Peyer's patch (tissue), 4 donors: ENCODE measurements around the gene TLL2. TPM values are rescaled to one million over a fixed set of nuclear protein-coding genes. Genes with fewer than 3 reads are reported as not detected.

Experiments used
- DNase-seq, 3 donors: peaks; one replicate each; pipeline ENCODE4 v3.0.0-alpha.2; 2017 to 2019
- H3K27ac ChIP-seq, 4 donors: fragments of 200-600 bp; sonication (generic); one replicate each; pipeline ENCODE4 v1.5.1; 2016 to 2019
- H3K27me3 ChIP-seq, 2 donors: fragments of 200-600 bp; sonication (generic); one replicate each; pipeline ENCODE4 v1.5.1; 2019
- H3K36me3 ChIP-seq, 3 donors: fragments of 200-600 bp; sonication (generic); one replicate each; pipeline ENCODE4 v1.5.1; 2016 to 2019
- H3K4me1 ChIP-seq, 4 donors: fragments of 200-600 bp; sonication (generic); one replicate each; pipeline ENCODE4 v1.5.1; 2016 to 2019
- H3K4me3 ChIP-seq, 4 donors: fragments of 200-600 bp; sonication (generic); 1 replicate in 3 of 4; 2 replicates in 1 of 4; pipeline ENCODE4 v1.5.1; 2016 to 2019; ENCODE audit warnings: mild to moderate bottlenecking in 1 of 4
- H3K9me3 ChIP-seq, 4 donors: fragments of 200-600 bp; sonication (generic); one replicate each; pipeline ENCODE4 v1.5.1; 2016 to 2019; ENCODE audit warnings: mild to moderate bottlenecking in 1 of 4
- CTCF ChIP-seq, 6 experiments: fragments of 450-650 bp in 4 of 6; fragments of 200-600 bp in 2 of 6; sonication (generic) in 1 of 6; IDR thresholded peaks; one replicate each; pipeline ENCODE4 v1.5.1; 2017 to 2019; ENCODE audit warnings: antibody characterized with exemption in 6 of 6, mild to moderate bottlenecking in 3 of 6, moderate library complexity in 1 of 6
- POLR2A ChIP-seq, 2 donors: fragments of 450-650 bp; IDR thresholded peaks; one replicate each; pipeline ENCODE4 v1.5.1; 2017; ENCODE audit warnings: antibody characterized with exemption in 2 of 2, mild to moderate bottlenecking in 2 of 2, moderate library complexity in 2 of 2
- total RNA-seq, 4 donors: library from RNA; depleted of rRNA; stranded (reverse); fragments of >200 nt; gene quantifications; one replicate each; pipeline ENCODE4 v1.1.0, GENCODE V29; 2016

Gene TLL2
- total RNA-seq, 4 donors from 2014 or later, result 0.27 to 0.83 (median 0.38) TPM; not detected in 1

GRCh38 chr10:96431211-96431970 is 82.3 kb downstream of the TLL2 start:
- Histone ChIP-seq H3K4me1 (no peaks in the 10 kb centered on the region), H3K27me3 (no peaks in the 10 kb centered on the region), H3K27ac (no peak overlapping the region), H3K4me3 (no peak overlapping the region), H3K9me3 (no peaks in the 10 kb centered on the region), H3K36me3 (no peaks in the 10 kb centered on the region)
- TF ChIP-seq POLR2A (IDR thresholded peaks at IDR 0.05) (no peak), CTCF (IDR thresholded peaks at IDR 0.05) (no peak)
- no peak for DNase-seq

- H3K9me3 ChIP-seq, result no peaks in the 10 kb centered on the region
Observed at GRCh38 chr10:96427291-96427690, 86.4 kb downstream of the TLL2 start.

GRCh38 chr10:96422525-96422924 is 91.2 kb downstream of the TLL2 start:
- H3K27me3 ChIP-seq, result no peaks in the 10 kb centered on the region
- no peaks in the 10 kb centered on the region for H3K4me1 ChIP-seq
- H3K9me3 ChIP-seq, result no peaks in the 10 kb centered on the region
- no peak overlapping the region for H3K27ac ChIP-seq
- no peaks in the 10 kb centered on the region for H3K36me3 ChIP-seq
- DNase-seq, result no peak
- no peak overlapping the region for H3K4me3 ChIP-seq
- TF ChIP-seq POLR2A (IDR thresholded peaks at IDR 0.05) (no peak), CTCF (IDR thresholded peaks at IDR 0.05) (no peak)

More at GRCh38 chr10:96427291-96427690, 86.4 kb downstream of the TLL2 start:
- no peaks in the 10 kb centered on the region for H3K4me1 ChIP-seq
- DNase-seq, result no peak
- TF ChIP-seq POLR2A (IDR thresholded peaks at IDR 0.05) (no peak), CTCF (IDR thresholded peaks at IDR 0.05) (no peak)
- H3K27me3 ChIP-seq, result no peaks in the 10 kb centered on the region
- H3K27ac ChIP-seq, result no peak overlapping the region
- no peak overlapping the region for H3K4me3 ChIP-seq
- H3K36me3 ChIP-seq, result no peaks in the 10 kb centered on the region

- no peaks in the 10 kb centered on the region for H3K27me3 ChIP-seq
- no peaks in the 10 kb centered on the region for H3K4me1 ChIP-seq
- TF ChIP-seq CTCF (IDR thresholded peaks at IDR 0.05), result no peak
- no peak for TF ChIP-seq POLR2A (IDR thresholded peaks at IDR 0.05)
- no peaks in the 10 kb centered on the region for H3K9me3 ChIP-seq
- DNase-seq, result no peak
- no peak overlapping the region for H3K27ac ChIP-seq
- no peak overlapping the region for H3K4me3 ChIP-seq
- H3K36me3 ChIP-seq, result no peaks in the 10 kb centered on the region
Observed at GRCh38 chr10:96421995-96422394, 91.7 kb downstream of the TLL2 start.

GRCh38 chr10:96420228-96421009 is 93.3 kb downstream of the TLL2 start:
- TF ChIP-seq POLR2A (IDR thresholded peaks at IDR 0.05), result no peak
- TF ChIP-seq CTCF (IDR thresholded peaks at IDR 0.05), result no peak
- Histone ChIP-seq H3K4me1 (no peaks in the 10 kb centered on the region), H3K4me3 (no peak overlapping the region), H3K9me3 (no peaks in the 10 kb centered on the region), H3K27me3 (no peaks in the 10 kb centered on the region), H3K27ac (no peak overlapping the region), H3K36me3 (no peaks in the 10 kb centered on the region)
- no peak for DNase-seq
